Neutrophil (primary cell): Measurements from ENCODE around the gene STRN3.
"Not testable (repeated sequence)": the region's sequence is repeated elsewhere in the genome, so short reads cannot be mapped to it uniquely, and the experiment has no call there.

ENCODE experiments used
- H3K27ac ChIP-seq: fragments of 200-600 bp; sonication (generic); 2 replicates; pipeline ENCODE4 v1.5.1; 2016; ENCODE audit warnings: mild to moderate bottlenecking, moderate library complexity
- H3K27me3 ChIP-seq: fragments of 200-600 bp; sonication (generic); 2 replicates; pipeline ENCODE4 v1.6.0; 2016; ENCODE audit warnings: mild to moderate bottlenecking
- H3K36me3 ChIP-seq: fragments of 200-600 bp; sonication (generic); 2 replicates; pipeline ENCODE4 v1.5.1; 2017
- H3K4me1 ChIP-seq, 2 experiments: fragments of 200-600 bp in 1 of 2; sonication (generic) in 1 of 2; 1 replicate in 1 of 2; 2 replicates in 1 of 2; pipeline versions ENCODE4 v1.5.1 to v1.6.1; 2013 to 2016; ENCODE audit warnings: low read depth in 1 of 2, low read length in 1 of 2, mild to moderate bottlenecking in 1 of 2, moderate library complexity in 1 of 2; ENCODE audit not compliant: control insufficient read depth in 1 of 2, insufficient read depth in 1 of 2
- H3K4me3 ChIP-seq, 2 experiments: fragments of 200-600 bp in 1 of 2; sonication (generic) in 1 of 2; 1 replicate in 1 of 2; 2 replicates in 1 of 2; pipeline ENCODE4 v1.5.1; 2013 to 2016; ENCODE audit warnings: low read depth in 1 of 2, low read length in 1 of 2, mild to moderate bottlenecking in 1 of 2, moderate library complexity in 1 of 2
- H3K9me3 ChIP-seq: fragments of 200-600 bp; sonication (generic); 2 replicates; pipeline ENCODE4 v1.5.1; 2016
- CTCF ChIP-seq: fragments of 200-600 bp; sonication (generic); IDR thresholded peaks from 2 replicates; pipeline ENCODE4 v1.5.1; 2016; ENCODE audit warnings: antibody characterized with exemption

STRN3 gene

GRCh38 chr14:31018057-31018645 is 8.0 kb downstream of the STRN3 start:
- TF ChIP-seq CTCF = no peak
- Histone ChIP-seq H3K27me3 (no peaks in the 10 kb centered on the region), H3K9me3 (no peaks in the 10 kb centered on the region), H3K4me3 (no peak overlapping the region), H3K4me1 (no peaks in the 10 kb centered on the region), H3K27ac (no peak overlapping the region), H3K36me3 (peaks cover 12% of the 10 kb centered on the region)

DNA sequence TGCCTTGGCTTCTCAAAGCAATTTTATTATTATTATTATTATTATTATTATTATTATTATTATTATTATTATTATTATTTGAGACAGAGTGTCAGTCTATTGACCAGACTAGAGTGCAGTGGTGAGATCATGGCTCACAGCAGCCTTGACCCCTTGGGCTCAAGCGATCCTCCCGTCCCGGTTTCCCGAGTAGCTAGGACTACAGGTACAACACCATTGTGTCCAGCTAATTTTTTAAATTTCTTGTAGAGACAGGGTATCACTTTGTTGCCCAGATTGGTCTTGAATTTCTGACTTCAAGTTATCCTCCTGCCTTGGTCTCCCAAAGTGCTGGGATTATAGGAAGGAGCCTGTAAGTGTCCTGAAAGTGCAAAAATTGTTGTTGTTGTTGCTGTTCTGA is 12.3 kb downstream of the STRN3 start:
- TF ChIP-seq CTCF = no peak
- Histone ChIP-seq H3K27ac (no peak overlapping the region), H3K27me3 (no peaks in the 10 kb centered on the region), H3K9me3 (no peaks in the 10 kb centered on the region), H3K36me3 (peaks cover 12% of the 10 kb centered on the region), H3K4me3 (no peak overlapping the region), H3K4me1 (no peaks in the 10 kb centered on the region)

- no peak overlapping the region for H3K4me3 ChIP-seq
- no peaks in the 10 kb centered on the region for H3K27me3 ChIP-seq
- H3K27ac ChIP-seq = no peak overlapping the region
- H3K9me3 ChIP-seq = no peaks in the 10 kb centered on the region
- H3K4me1 ChIP-seq = no peaks in the 10 kb centered on the region
- TF ChIP-seq CTCF = no peak
- H3K36me3 ChIP-seq = peaks cover 6% of the 10 kb centered on the region
These were observed 15.2 kb downstream of the STRN3 start for GRCh38 chr14:31010935-31011334.

DNA sequence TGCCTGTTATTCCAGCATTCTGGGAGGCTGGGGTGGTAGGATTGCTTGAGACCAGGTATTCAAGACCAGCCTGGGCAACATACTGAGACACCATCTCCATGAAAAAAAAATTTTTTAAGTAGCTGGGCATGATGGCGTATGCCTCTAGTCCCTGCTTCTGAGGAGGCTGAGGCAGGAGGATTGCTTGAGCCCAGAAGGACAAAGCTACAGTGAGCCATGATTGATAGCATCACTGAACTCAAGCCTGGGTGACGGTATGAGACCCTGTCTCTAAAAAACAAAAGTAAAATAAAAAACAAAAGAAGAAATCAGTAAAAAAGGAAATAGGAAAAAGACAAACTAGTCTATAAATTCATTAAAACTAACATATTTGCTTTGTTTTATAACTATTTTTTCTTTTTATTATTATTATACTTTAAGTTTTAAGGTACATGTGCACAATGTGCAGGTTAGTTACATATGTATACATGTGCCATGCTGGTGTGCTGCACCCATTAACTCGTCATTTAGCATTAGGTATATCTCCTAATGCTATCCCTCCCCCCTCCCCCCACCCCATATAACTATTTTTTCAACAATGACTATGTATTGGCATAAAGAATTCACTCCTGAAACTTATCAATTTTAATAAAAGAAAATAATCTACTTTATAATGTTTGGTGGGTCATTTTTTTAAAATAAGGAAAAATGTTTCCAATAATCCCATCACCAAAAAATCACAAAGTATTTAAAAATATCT is 16.2 kb downstream of the STRN3 start:
- H3K36me3 ChIP-seq = peaks cover 11% of the 10 kb centered on the region
- H3K27ac ChIP-seq = no peak overlapping the region
- no peak overlapping the region for H3K4me3 ChIP-seq
- H3K27me3 ChIP-seq = no peaks in the 10 kb centered on the region
- H3K9me3 ChIP-seq = no peaks in the 10 kb centered on the region
- no peaks in the 10 kb centered on the region for H3K4me1 ChIP-seq
- no peak for TF ChIP-seq CTCF

- no peak for TF ChIP-seq CTCF
- H3K36me3 ChIP-seq = peaks cover 13% of the 10 kb centered on the region
These were observed 19.5 kb downstream of the STRN3 start for GRCh38 chr14:31006703-31007102.

GRCh38 chr14:31004007-31004406 is 22.2 kb downstream of the STRN3 start:
- not testable (repeated sequence) for H3K4me3 ChIP-seq, H3K9me3 ChIP-seq, H3K4me1 ChIP-seq, H3K27ac ChIP-seq, H3K27me3 ChIP-seq
- peaks cover 13% of the 10 kb centered on the region for H3K36me3 ChIP-seq

More at GRCh38 chr14:31006703-31007102, 19.5 kb downstream of the STRN3 start:
- Histone ChIP-seq H3K4me3 (no peak overlapping the region), H3K4me1 (no peaks in the 10 kb centered on the region), H3K9me3 (no peaks in the 10 kb centered on the region), H3K27ac (no peak overlapping the region), H3K27me3 (no peaks in the 10 kb centered on the region)
